Testis (tissue), 2 donors: Measurements from ENCODE around the gene SPDEF.

Experiments
- POLR2A ChIP-seq: fragments of 450-650 bp; IDR thresholded peaks from one replicate; pipeline ENCODE4 v1.6.1; 2017; ENCODE audit warnings: antibody characterized with exemption, mild to moderate bottlenecking, moderate library complexity
- TF ChIP-seq, protein P1 (sequence below), 3 experiments: fragments of 450-650 bp in 2 of 3; fragments of 200-600 bp in 1 of 3; sonication (generic) in 1 of 3; IDR thresholded peaks; one replicate each; pipeline ENCODE4 v1.5.1; 2016 to 2019; ENCODE audit warnings: antibody characterized with exemption in 3 of 3, mild to moderate bottlenecking in 2 of 3, moderate library complexity in 1 of 3

DNA sequence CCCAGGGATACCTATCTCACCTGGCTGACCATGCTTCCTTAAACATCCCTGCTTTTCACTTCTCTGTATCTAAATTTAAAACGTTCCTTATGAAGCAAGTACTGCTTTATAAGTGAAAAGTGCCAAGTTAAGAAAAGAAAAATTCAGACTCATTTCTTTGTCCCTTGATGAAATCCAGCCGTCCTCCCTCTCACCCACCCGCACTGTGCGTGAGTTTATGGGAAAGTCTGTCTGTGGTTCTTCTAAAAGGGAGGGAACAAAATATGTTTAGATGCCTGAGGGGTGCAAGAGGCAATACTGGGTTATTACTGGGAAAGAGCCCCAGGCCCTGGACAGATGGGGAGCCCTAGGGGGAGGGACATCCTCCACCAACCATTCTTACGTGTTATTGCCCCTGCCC, 31.2 kb downstream of the SPDEF start:
- TF ChIP-seq, protein P1, sequence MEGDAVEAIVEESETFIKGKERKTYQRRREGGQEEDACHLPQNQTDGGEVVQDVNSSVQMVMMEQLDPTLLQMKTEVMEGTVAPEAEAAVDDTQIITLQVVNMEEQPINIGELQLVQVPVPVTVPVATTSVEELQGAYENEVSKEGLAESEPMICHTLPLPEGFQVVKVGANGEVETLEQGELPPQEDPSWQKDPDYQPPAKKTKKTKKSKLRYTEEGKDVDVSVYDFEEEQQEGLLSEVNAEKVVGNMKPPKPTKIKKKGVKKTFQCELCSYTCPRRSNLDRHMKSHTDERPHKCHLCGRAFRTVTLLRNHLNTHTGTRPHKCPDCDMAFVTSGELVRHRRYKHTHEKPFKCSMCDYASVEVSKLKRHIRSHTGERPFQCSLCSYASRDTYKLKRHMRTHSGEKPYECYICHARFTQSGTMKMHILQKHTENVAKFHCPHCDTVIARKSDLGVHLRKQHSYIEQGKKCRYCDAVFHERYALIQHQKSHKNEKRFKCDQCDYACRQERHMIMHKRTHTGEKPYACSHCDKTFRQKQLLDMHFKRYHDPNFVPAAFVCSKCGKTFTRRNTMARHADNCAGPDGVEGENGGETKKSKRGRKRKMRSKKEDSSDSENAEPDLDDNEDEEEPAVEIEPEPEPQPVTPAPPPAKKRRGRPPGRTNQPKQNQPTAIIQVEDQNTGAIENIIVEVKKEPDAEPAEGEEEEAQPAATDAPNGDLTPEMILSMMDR (IDR thresholded peaks at IDR 0.05), result no peak
- TF ChIP-seq POLR2A, result no peak
